Measurements from ENCODE around the gene NECAB2.

The NECAB2 gene

GRCh38 chr16:83994087-83994486, 26.0 kb downstream of the NECAB2 start:
- DNase-seq: peak in 1 of 14 donors; percentile 6

GRCh38 chr16:83994703-83995102, 26.7 kb downstream of the NECAB2 start:
- no peak for DNase-seq

- DNase-seq: peak in 5 of 14 donors; percentile 6 to 91 (median 14)
Measured at GRCh38 chr16:83995754-83996153, 27.7 kb downstream of the NECAB2 start.

GRCh38 chr16:83996481-83997252, 28.6 kb downstream of the NECAB2 start:
- no peak for DNase-seq

- no peak for DNase-seq
Measured at GRCh38 chr16:83998091-83998490, 30.0 kb downstream of the NECAB2 start.

- no peak for DNase-seq
Measured at GRCh38 chr16:84000989-84001642, 33.1 kb downstream of the NECAB2 start.

GRCh38 chr16:84001726-84002125, 33.7 kb downstream of the NECAB2 start:
- DNase-seq: no peak

GRCh38 chr16:84003038-84003437, 35.0 kb downstream of the NECAB2 start:
- DNase-seq: no peak

GRCh38 chr16:84004442-84004841, 36.4 kb downstream of the NECAB2 start:
- DNase-seq: no peak

- no peak for DNase-seq
Measured at GRCh38 chr16:84005391-84005790, 37.3 kb downstream of the NECAB2 start.

GRCh38 chr16:84007520-84007919, 39.5 kb downstream of the NECAB2 start:
- DNase-seq: no peak

GRCh38 chr16:84007965-84008364, 39.9 kb downstream of the NECAB2 start:
- peak in 1 of 14 donors; percentile 6 for DNase-seq

- DNase-seq: no peak
Measured at GRCh38 chr16:84009282-84009681, 41.2 kb downstream of the NECAB2 start.

GRCh38 chr16:84013787-84014569, 45.9 kb downstream of the NECAB2 start:
- no peak for DNase-seq

GRCh38 chr16:84014570-84015327, 46.7 kb downstream of the NECAB2 start:
- no peak for DNase-seq

GRCh38 chr16:84015399-84015798, 47.4 kb downstream of the NECAB2 start:
- DNase-seq: no peak

- no peak for DNase-seq
Measured at GRCh38 chr16:84016477-84016876, 48.4 kb downstream of the NECAB2 start.

GRCh38 chr16:84018710-84019109, 50.7 kb downstream of the NECAB2 start:
- DNase-seq: no peak

- DNase-seq: peak in 1 of 14 donors; percentile 77
Measured at GRCh38 chr16:84020353-84020752, 52.3 kb downstream of the NECAB2 start.

GRCh38 chr16:84021488-84021887, 53.4 kb downstream of the NECAB2 start:
- no peak for DNase-seq

GRCh38 chr16:84022644-84023043, 54.6 kb downstream of the NECAB2 start:
- peak in 1 of 14 donors; percentile 86 for DNase-seq

- DNase-seq: no peak
Measured at GRCh38 chr16:84024854-84025253, 56.8 kb downstream of the NECAB2 start.
